HG03432 (cell line): ENCODE data around the gene JUND.

ENCODE experiments used
- ATAC-seq: cut with Tn5 transposase; IDR thresholded peaks from one replicate; pipeline ENCODE4 v1.9.1; 2021; ENCODE audit warnings: mild to moderate bottlenecking, moderate library complexity; ENCODE audit not compliant: unreplicated experiment

The JUND gene

GRCh38 chr19:18291019-18291524 lies 9.7 kb upstream of the JUND start:
- ATAC-seq: no peak

- peak; percentile 42 for ATAC-seq
Measured at GRCh38 chr19:18290302-18291018, 9.0 kb upstream of the JUND start.

DNA sequence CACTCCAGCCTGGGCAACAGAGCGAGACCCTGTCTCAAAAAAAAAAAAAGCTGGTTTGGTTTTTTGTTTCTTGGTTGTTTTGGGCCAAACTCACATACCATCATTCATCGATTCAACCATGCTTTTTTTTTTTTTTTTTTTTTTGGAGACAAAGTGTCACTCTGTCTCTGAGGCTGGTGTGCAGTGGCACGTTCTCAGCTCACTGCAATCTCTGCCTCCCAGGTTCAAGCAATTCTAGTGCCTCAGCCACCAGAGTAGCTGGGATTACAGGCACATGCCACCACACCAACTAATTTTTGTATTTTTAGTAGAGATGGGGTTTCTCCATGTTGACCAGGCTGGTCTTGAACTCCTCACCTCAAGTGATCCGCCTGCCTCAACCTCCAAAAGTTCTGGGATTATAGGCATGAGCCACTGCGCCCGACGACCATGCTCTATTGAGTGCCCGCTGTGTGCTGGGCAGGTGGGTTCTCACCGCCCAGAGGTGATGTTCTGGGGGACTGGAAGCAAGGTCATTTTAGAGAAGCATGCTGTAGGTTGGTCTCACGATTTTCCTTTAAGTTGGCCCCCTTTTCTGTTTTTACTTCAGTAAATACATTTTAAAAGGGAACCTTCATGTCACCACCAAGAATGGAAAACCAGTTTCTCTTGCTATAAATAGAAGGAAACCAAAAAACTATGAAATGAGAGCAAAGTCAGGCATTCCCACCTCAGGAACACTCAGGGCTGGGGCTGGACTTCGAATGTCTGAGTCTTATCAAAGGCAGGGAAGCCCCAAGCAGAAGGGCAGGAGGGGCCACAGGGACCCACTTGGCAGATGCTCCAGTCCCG lies 8.3 kb upstream of the JUND start:
- ATAC-seq: no peak

DNA sequence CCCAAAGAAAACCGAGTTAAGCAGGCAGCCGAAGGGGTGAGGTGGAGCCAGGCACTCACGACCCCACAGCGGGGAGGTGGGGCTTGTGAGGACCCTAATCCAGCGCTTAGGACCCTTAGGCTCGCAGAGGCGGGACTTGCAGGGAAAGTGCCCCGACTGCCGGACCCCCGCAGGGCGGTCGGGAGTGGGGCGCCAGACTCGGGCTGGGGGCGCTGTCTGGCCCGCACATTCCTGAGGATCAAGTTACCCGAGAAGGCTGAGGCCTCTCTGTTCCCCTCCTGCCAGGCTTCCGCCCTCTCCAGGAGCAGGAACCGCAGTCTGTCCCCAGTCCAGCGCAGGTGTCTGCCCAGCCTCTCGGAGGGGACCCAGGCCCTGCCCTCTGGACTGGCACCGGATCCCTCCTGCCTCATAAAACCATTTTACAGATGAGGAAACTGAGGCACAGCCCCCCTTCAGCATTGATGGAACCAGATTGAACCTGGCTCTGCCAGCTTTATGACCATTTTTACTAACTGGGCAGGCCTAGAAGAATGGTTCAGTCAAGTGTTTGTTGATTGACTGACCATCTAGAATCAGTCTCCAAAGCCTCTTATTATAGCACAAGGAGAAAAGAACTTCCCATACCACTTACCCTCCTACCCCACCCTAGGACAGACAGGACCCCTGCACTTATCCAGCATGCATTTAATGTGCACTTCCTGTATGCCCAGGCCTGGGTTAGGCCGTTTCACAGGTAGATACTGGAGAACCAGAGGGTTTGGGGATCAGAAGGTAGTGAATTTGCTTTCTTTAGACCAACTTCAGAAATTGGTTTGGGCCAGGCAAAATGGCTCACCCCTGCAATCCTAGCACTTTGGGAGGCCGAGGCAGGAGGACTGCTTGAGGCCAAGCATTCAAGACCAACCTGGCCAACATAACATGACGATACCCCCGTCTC lies 6.7 kb upstream of the JUND start:
- no peak for ATAC-seq

- ATAC-seq: no peak
Measured at GRCh38 chr19:18286973-18287635, 5.7 kb upstream of the JUND start.

DNA sequence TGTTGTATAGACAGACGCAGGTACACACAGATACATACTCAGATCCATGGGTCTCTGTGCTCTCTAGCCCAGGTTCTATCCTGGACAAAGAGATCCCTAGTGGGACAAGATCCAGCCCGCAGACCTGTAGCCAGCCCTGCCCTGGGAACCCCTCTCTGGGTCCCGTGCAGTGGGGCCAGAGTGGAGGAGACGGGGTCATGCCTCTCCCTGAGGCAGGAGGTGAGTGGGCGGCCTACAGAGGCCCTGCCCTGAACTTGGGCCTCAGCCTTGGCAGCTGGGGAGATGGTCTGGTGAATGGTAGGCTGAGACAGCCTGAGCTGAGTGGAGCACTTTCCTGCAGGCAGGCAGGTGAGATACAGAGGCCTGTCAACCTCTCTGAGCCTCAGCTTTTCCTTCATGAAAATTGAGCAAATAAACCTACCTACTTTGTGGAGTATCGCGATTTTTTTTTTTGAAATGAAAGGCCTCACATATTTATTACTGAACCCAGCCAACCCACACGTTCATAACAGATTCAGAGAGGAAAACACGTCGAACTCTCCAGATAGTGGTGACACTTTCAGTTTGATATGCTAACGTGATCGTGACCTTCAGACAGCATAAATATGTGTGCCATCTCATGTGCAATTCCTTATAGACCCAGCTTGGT lies 3.4 kb upstream of the JUND start:
- ATAC-seq: no peak

DNA sequence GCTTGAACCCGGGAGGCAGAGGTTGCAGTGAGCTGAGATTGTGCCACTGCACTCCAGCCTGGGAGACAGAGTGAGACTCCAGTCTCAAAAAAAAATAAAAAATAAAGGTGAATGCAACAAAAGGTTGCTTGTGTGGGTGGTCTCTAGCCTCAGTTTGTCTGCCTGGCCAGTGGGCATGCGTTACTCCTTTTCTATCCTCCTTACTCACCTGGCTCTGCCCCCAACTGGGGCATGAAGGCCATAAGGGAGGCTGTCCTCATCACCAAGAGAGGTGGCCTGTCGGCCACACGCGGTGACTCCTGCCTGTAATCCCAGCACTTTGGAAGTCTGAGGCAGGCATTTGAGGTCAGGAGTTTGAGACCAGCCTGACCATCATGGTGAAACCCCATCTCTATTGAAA lies 1.9 kb upstream of the JUND start:
- ATAC-seq: no peak

- no peak for ATAC-seq
Measured at GRCh38 chr19:18282788-18283141, 1.3 kb upstream of the JUND start.

- no peak for ATAC-seq
Measured at GRCh38 chr19:18282021-18282787, 782 bp upstream of the JUND start.

GRCh38 chr19:18280247-18281081 lies 958 bp downstream of the JUND start:
- ATAC-seq: peak; percentile 18

DNA sequence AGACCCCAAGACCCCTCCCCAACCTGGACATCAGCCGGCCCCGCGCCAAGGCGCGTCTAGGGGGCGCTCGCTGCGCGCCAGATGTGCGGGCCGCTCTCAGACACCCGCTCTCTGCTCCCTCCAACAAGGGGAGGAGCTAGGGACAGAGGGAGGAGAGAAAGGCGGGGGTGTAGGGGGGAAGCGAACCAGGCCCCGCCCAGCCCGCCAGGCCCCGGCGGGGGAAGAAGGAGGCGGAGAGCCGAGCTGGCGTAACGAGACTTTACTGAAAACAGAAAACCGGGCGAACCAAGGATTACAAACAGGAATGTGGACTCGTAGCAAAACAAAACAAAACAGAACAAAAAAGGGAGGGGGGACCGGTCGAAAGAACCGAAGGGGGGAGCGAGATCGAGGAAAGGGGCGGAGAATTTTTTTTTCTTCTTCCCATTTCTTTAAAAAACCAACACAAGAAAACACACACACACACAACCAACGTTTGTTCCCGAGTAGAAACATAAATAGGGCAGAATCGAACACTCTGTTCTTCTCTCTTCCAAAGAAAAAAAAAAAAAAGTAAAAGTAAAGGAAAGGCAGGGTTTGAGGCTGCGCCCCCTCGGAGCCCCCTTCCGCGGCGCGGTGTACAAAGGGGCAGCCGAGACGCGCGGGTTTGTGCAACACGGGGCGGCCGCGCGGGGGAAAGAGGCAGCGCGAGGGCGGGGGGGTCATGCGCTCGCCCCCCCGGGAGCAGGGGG lies 1.7 kb downstream of the JUND start:
- peak; percentile 21 for ATAC-seq

DNA sequence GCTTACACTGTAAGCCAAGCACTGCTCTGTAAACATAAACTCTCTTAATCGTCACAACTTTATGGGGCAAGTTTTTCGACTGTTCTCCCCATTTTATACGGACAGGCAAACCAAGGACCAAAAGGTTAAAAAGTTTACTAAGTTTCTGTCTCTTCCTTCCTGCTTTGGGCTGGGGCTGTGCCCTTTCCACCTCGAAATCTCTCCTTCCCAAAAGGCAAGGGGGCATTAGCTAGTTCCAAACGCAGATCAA lies 2.2 kb downstream of the JUND start:
- no peak for ATAC-seq

- no peak for ATAC-seq
Measured at GRCh38 chr19:18278521-18279265, 2.7 kb downstream of the JUND start.

- no peak for ATAC-seq
Measured at GRCh38 chr19:18274781-18275356, 6.6 kb downstream of the JUND start.

DNA sequence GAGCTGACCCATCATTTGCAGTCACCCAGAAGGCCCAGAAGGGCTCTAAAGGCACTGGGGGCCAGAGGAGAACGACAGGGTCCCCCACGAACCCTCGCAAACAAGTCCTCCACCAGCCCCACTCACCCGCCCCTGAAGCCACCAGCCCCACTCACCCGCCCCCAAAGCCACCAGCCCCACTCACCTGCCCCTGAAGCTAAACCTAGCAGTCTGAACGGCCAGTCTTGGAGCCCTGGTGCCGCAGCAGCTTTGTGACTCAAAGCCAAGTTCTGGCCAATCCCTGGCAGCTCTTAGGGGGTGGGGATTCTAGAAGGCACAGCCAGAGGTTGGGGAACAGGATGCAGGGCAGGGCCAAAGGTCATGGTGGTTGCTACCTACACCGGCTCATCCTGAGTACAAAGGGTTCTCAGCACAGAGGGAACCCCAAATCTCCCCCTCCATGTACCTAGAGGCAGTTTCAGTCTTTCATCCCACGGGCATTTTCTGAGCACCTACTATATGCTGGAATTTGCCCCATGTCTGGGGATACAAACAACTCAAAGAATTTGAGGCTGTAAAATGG lies 7.1 kb downstream of the JUND start, which contains the start of gene IQCN:
IQCN (minus strand) TSS at position 234 of the 562 bp plus-strand sequence. CDS start 4,974 bp downstream, outside the sequence.
- no peak for ATAC-seq

DNA sequence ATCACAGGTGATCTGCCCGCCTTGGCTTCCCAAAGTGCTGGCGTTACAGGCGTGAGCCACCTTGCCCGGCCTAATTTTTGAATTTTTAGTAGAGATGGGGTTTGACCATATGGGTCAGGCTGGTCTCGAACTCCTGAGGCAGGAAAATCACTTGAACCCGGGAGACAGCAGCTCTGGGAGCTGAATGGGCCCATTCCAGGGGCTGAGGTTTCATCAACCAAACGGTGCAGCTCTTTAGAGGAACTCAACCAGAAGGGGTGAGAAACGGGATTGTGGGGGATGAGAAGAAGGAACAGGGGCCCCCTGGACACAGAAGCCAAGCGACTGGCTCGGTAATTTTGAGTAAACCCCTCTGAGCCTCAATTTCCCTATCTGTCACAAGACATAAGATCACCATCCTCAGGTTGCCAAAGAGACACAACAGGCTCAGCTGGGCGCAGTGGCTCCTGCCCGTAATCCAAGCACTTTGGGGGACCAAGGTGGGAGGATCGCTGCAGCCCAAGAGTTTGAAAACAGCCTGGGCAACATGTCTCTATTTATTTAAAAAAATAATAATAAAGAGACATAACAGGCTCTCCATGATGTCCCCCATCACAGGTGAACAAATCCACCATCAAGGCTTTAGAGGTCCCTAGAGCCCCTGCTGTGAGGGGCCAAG lies 7.7 kb downstream of the JUND start:
- no peak for ATAC-seq
